ENCODE data around the gene TNFRSF4. TPM values are rescaled to one million over a fixed set of nuclear protein-coding genes. Genes with fewer than 3 reads are reported as not detected.

TNFRSF4 gene
- total and polyA plus RNA-seq, 10 donors, result 6.6 to 23.4 (median 13.6) TPM

DNA sequence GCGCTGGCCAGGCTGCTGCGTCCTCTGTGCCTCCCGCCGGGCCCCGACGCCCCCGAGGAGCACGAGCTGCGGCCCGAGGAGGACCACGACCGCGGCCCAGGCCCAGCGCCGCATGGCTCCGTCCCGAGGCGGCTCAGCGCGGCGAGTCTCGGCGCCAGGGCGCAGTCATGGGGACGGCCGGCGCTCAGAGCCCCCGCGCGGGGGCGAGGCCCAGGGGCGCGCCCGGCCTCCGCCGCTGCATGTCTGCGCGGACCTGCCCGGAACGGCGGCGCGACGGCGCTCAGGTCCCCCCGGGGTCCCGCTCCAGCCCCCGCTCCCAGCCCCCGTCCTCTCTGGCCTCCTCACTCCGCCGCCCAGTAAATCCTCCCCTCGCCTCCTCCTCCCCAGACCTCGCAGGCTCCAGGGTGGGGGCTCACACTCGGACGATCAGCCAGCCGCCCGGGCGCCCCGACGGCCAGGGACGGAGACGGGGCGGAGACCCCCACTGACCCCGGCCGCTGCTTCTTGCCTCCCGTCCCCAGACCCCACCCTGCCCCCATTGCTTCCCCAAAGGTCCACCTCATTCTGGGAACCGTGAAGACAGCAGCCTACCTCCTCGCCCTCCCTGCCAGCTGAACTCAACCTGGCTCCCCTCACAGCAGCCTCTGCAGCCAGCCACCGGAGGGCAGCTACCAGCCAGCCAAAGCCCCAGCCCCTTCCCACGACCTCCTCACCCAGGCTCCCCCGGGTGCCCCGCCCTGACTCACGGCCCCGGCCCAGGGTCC is 32.8 kb upstream of the TNFRSF4 start, which contains the start of gene C1QTNF12:
Gene C1QTNF12 (minus strand): TSS at position 146 of the 764 bp plus-strand sequence. CDS start 32 bp downstream, at position 114.
- no peak for DNase-seq

DNA sequence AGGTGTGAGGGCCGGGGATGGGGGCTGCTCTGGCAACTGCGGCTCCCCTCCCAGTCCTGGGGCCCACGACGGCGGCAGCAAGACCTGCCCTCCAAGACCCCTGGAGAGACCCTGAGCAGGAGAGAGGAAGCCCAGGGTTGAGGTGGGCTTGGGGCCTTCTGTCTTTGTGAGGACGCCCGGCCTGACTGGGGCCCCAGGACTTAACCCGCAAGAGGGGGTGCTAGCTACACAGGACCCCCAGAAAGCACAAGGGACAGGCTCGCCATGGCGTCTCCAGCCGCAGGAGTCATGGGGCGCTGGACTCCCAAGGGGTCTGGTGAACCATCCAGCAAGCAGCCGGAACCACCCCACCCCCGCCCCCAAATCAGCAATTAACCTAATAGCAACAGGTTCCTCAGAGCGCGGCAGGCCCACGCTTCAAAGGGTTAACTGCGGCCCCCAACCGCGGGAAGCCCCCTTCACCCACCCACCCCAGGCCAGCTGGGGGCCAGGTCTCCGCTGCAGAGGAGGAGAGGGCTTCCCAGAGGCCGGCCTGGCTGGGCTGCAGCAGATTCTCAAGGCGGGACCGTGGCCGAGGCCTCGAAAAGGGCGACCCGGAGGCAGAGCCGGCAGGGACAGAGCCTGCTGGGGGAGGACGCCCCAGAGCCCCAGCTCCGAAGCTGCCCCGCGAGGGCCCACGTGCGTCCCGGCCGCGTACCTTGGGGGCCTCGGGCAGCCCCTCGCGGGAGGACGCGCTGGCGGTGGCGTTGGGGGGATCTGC is 32.0 kb upstream of the TNFRSF4 start:
- peak overlapping the region in 1 of 8 donors; percentile 33 for H3K4me3 ChIP-seq
- intact Hi-C loops (cut with DNase I; ENCODE audit: low total_unique reads), result no loop called here
- H3K27me3 ChIP-seq (replicated peaks in 1 of 7), result peaks cover 0 to 66% (median 32%) of the 10 kb centered on the region in 7 donors
- no peak for DNase-seq
- H3K27ac ChIP-seq, result no peak overlapping the region
- H3K4me1 ChIP-seq, result peaks cover 3 to 41% (median 20%) of the 10 kb centered on the region in 6 donors
- whole genome bisulfite sequencing, 5 donors, result 30 to 71% (median 36%) methylated on average over 13 to 45 of the region's 45 CpGs
- no peaks in the 10 kb centered on the region for H3K9me3 ChIP-seq
- TF ChIP-seq, protein P1, sequence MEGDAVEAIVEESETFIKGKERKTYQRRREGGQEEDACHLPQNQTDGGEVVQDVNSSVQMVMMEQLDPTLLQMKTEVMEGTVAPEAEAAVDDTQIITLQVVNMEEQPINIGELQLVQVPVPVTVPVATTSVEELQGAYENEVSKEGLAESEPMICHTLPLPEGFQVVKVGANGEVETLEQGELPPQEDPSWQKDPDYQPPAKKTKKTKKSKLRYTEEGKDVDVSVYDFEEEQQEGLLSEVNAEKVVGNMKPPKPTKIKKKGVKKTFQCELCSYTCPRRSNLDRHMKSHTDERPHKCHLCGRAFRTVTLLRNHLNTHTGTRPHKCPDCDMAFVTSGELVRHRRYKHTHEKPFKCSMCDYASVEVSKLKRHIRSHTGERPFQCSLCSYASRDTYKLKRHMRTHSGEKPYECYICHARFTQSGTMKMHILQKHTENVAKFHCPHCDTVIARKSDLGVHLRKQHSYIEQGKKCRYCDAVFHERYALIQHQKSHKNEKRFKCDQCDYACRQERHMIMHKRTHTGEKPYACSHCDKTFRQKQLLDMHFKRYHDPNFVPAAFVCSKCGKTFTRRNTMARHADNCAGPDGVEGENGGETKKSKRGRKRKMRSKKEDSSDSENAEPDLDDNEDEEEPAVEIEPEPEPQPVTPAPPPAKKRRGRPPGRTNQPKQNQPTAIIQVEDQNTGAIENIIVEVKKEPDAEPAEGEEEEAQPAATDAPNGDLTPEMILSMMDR (IDR thresholded peaks at IDR 0.05 in 8 of 11, conservative IDR thresholded peaks at IDR 0.05 in 3 of 11), result no peak
- no peak for TF ChIP-seq POLR2A (IDR thresholded peaks at IDR 0.05)
- TF ChIP-seq POLR2AphosphoS5 (IDR thresholded peaks at IDR 0.05), result no peak
- no peaks in the 10 kb centered on the region for H3K36me3 ChIP-seq

More for the DNA sequence above, 32.8 kb upstream of the TNFRSF4 start, which contains the start of gene C1QTNF12:
- H3K9me3 ChIP-seq, result no peaks in the 10 kb centered on the region
- H3K27ac ChIP-seq, result no peak within 1 kb of the TSS
- TF ChIP-seq POLR2AphosphoS5 (IDR thresholded peaks at IDR 0.05), result no peak
- H3K4me1 ChIP-seq, result peaks cover 3 to 48% (median 24%) of the 10 kb centered on the region in 6 donors
- peak within 1 kb of the TSS in 1 of 8 donors; percentile 33 for H3K4me3 ChIP-seq
- intact Hi-C loops (cut with DNase I; ENCODE audit: low total_unique reads), result no loop called here
- H3K27me3 ChIP-seq (replicated peaks in 1 of 7), result peaks cover 0 to 58% (median 29%) of the 10 kb centered on the region in 7 donors
- peaks cover 0 to 4% (median 0%) of the 10 kb centered on the region in 6 donors for H3K36me3 ChIP-seq
- WGBS, 5 donors, result 4 to 9% (median 7%) methylated on average over 19 to 74 of the region's 74 CpGs

DNA sequence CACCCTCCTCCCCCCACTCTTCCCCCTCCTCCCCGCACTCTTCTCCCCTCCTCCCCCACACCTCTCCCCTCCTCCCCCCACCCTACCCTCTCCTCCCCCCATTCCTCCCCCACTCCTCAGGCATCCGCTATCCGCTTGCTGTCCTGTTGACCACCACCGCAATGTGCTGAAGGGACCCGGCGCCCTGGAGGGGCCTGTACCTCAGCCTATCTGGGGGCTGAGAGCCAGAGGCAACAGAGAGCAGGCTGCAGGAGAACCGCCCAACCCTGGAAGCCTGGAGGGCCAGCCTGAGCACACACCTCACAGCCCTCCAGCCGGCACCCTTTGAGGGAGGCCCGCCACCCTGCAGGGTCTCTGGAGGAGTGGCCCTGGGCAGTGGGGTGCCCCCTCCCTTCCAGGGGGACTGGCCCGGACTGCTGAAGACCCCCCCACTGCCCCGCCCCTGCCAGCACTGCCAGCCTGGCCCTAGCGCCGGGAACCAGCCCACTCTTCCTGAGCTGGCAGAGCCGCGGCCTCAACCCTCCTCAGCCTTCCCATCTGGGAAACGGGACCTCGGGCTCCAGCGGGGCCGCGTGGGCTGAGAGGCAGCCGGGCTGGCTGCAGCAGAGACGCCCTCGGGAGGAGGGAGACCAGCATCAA is 31.3 kb upstream of the TNFRSF4 start:
- Histone ChIP-seq H3K27ac (no peak overlapping the region), H3K27me3 (replicated peaks in 1 of 7) (peaks cover 0 to 73% (median 35%) of the 10 kb centered on the region in 7 donors), H3K36me3 (no peaks in the 10 kb centered on the region), H3K4me3 (no peak overlapping the region), H3K9me3 (no peaks in the 10 kb centered on the region), H3K4me1 (peaks cover 0 to 34% (median 13%) of the 10 kb centered on the region in 6 donors)
- TF ChIP-seq POLR2AphosphoS5 (IDR thresholded peaks at IDR 0.05) (no peak), POLR2A (IDR thresholded peaks at IDR 0.05) (no peak)
- TF ChIP-seq, protein P1 (IDR thresholded peaks at IDR 0.05 in 8 of 11, conservative IDR thresholded peaks at IDR 0.05 in 3 of 11), result no peak
- WGBS, 5 donors, result 70 to 90% (median 78%) methylated on average over 9 to 23 of the region's 23 CpGs
- intact Hi-C loops (cut with DNase I; ENCODE audit: low total_unique reads), result no loop called here
- DNase-seq, result no peak

DNA sequence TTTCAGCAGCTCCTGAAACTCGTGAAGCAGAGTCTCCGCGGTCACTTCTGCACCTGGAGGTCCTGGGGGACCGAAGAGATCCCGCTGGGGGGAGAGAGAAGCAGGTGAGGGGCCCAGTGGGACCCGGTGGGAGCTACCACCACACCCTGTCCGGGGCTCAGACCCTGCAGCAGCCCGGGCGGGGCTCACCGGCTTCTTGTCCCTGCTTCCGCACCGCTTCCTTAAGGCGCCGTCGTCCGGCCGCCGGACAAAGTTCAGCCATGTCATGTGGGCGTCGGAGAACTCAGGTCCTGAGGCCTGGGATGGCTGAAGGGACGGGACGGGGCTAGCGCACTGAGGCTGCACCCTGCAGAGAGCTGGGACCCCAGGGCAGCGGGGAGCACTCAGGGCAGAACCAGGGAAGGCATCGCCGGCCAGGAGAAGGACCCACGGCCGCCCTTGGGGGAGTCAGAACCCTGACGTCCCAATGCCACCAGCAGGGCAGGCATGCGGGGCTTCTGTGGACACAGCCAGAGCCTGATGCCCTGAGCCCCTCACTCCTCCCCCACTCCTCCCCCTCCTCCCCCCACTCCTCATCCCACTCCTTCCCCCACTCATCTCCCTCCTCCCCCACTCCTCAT is 30.3 kb upstream of the TNFRSF4 start:
- Histone ChIP-seq H3K9me3 (no peaks in the 10 kb centered on the region), H3K27me3 (replicated peaks in 1 of 7) (peaks cover 0 to 83% (median 40%) of the 10 kb centered on the region in 7 donors), H3K27ac (no peak overlapping the region), H3K4me1 (peaks cover 0 to 25% (median 9%) of the 10 kb centered on the region in 6 donors), H3K36me3 (no peaks in the 10 kb centered on the region), H3K4me3 (no peak overlapping the region)
- intact Hi-C loops (cut with DNase I; ENCODE audit: low total_unique reads), result no loop called here
- DNase-seq, result no peak
- TF ChIP-seq POLR2AphosphoS5 (IDR thresholded peaks at IDR 0.05) (no peak), POLR2A (IDR thresholded peaks at IDR 0.05) (no peak)
- TF ChIP-seq, protein P1 (IDR thresholded peaks at IDR 0.05 in 8 of 11, conservative IDR thresholded peaks at IDR 0.05 in 3 of 11), result no peak
- 59 to 75% (median 73%) methylated on average over 25 to 30 of the region's 30 CpGs for WGBS, 5 donors

Measured in spleen (tissue), 11 donors.